Measurements from ENCODE around the gene GSX2.
"Not testable (repeated sequence)": the region's sequence is repeated elsewhere in the genome, so short reads cannot be mapped to it uniquely, and the experiment has no call there.

The GSX2 gene

DNA sequence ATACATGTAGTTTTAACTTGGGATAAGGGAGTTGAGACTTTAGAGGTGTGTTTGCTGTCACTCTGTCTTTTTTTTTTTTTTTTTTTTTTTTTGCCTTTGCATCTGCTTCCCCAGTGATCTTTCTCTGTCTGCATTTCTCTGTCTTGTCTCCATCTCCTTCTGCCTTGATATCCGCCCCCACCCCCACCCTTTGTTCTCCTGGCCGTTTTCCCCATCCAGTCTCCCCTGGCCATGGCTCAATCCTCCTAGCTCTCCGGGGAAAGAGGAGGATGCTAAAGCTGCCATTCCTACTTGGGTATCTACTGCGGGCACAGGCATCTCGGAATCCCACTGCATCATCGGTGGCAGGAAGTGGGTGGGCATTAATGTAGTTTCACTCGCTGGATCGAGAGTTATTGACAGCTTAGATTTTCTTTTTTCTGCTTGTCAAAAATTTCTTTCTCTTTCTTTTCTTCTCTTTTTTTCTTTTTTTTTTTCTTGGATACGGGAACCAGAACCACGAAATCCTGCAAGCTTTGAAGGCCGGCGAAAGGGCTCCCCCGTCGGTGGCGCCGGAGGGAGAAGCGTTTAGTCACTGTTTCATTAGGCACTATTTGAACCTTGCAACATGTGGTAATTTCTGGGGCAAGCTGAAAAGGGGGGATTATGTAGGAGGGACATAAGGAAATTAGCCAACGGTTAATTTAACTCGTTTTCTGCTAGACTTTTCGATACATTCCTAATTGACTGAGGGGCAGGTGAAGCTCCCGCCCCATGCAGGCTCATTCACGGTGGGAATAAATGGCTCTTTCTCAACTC, 8.2 kb downstream of the GSX2 start:
- peaks cover 41% of the 10 kb centered on the region for H3K4me1 Mint-ChIP-seq (ENCODE audit: low read depth)

DNA sequence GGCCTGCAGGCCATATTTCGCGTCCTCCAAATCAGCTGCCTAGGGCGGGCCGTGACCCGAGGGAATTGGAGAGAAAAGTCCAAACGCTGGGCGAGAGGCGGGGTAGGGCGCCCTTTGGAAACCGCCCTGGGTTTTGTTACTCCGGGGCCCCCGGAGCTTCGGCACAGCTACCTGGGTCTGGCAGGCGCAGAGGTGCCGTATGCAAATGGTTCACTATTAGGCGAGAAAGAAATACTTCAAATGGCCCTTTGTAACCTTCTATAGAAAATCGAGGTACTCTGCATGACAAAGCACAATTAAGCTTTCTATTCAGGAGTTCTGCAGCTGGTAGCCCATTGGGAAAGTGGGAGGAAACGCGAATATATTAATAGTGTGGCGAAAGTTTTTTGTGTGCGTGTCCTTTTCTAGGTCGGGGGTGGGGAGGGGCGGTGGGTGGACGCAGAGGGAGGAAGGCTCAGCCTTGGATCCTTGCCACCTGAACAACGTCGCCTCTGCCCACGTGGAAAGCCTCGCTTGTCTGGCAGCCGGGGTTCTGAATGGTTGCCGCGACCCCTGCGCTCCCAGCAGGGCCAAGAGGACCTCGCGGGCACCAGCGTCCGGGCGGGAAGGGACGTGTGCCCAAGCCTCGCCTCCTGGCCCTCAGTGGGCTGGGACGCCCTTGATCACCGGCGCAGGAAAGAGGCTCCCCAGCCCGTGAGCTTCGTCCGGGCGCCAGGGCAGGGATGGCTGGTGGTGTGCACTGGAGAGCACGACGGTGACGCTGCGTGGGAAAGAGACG, 9.5 kb downstream of the GSX2 start:
- Mint-ChIP-seq H3K4me1 (ENCODE audit: low read depth) (peaks cover 34% of the 10 kb centered on the region), H3K27ac (no peak overlapping the region), H3K4me3 (peak overlapping the region; percentile 84), H3K27me3 (peaks cover 56% of the 10 kb centered on the region), H3K9me3 (ENCODE audit: low read depth) (no peaks in the 10 kb centered on the region), H3K36me3 (no peaks in the 10 kb centered on the region)

More for the DNA sequence above, 8.2 kb downstream of the GSX2 start:
- Mint-ChIP-seq H3K27me3 (peaks cover 58% of the 10 kb centered on the region), H3K27ac (no peak overlapping the region), H3K4me3 (peak overlapping the region; percentile 84), H3K9me3 (ENCODE audit: low read depth) (no peaks in the 10 kb centered on the region), H3K36me3 (no peaks in the 10 kb centered on the region)

DNA sequence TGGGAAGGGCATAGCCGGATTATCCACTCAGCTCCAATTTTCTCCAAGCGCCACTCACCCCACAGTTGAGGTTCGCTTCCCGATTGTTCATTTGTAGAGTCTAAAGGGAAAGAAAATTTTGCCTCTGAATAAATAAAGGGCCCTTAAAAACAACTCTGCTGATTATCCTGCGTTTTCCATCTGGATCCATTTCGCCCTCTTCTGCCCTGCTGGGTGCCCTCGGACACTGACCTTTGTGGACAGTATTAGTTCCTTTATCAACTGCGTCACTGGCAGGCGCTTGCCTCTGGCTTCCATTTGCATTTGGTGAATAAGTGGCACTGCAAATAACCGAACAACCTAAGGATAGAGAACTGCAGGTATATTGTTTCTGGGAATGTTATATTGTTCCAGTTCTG, 10.1 kb downstream of the GSX2 start:
- H3K4me1 Mint-ChIP-seq (ENCODE audit: low read depth): peaks cover 29% of the 10 kb centered on the region
- no peak overlapping the region for H3K27ac Mint-ChIP-seq
- peaks cover 50% of the 10 kb centered on the region for H3K27me3 Mint-ChIP-seq
- no peaks in the 10 kb centered on the region for H3K36me3 Mint-ChIP-seq
- H3K9me3 Mint-ChIP-seq (ENCODE audit: low read depth): no peaks in the 10 kb centered on the region
- peak overlapping the region; percentile 38 for H3K4me3 Mint-ChIP-seq

DNA sequence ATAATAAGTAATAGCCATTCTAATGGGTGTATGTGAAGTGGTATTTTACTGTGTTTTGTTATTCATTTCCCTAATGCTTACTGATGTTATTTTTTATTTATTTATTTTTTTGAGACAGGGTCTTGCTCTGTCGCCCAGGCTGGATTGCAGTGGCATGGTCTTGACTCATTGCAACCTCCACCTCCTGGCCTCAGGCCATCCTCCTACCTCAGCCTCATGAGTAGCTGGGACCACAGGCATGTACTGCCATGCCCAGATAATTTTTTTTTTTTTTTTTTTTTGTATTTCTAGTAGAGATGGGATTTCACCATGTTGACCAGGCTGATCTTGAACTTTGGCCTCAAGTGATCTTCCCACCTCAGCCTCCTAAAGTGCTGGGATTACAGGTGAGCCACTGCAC, 13.2 kb downstream of the GSX2 start:
- not testable (repeated sequence) for H3K36me3 Mint-ChIP-seq; H3K4me3 Mint-ChIP-seq; H3K27ac Mint-ChIP-seq; H3K9me3 Mint-ChIP-seq (ENCODE audit: low read depth)
- Mint-ChIP-seq H3K27me3 (peaks cover 38% of the 10 kb centered on the region), H3K4me1 (ENCODE audit: low read depth) (peaks cover 21% of the 10 kb centered on the region)

DNA sequence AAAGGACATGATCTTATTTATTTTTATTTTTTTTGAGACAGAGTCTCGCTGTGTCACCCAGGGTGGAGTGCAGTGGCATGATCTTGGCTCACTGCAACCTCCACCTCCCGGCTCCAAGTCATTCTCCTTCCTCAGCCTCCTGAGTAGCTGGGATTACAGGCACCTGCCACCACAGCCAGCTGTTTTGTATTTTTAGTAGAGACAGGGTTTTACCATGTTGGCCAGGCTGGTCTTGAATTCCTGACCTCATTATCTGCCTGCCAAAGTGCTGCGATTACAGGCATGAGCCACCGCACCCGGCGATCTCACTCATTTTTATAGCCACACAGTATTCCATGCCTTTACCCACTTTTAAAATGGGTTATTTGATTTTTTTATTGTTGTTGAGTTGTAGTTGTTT, 16.3 kb downstream of the GSX2 start:
- not testable (repeated sequence) for H3K4me3 Mint-ChIP-seq; H3K4me1 Mint-ChIP-seq (ENCODE audit: low read depth); H3K36me3 Mint-ChIP-seq; H3K27ac Mint-ChIP-seq; H3K9me3 Mint-ChIP-seq (ENCODE audit: low read depth)
- peaks cover 18% of the 10 kb centered on the region for H3K27me3 Mint-ChIP-seq

DNA sequence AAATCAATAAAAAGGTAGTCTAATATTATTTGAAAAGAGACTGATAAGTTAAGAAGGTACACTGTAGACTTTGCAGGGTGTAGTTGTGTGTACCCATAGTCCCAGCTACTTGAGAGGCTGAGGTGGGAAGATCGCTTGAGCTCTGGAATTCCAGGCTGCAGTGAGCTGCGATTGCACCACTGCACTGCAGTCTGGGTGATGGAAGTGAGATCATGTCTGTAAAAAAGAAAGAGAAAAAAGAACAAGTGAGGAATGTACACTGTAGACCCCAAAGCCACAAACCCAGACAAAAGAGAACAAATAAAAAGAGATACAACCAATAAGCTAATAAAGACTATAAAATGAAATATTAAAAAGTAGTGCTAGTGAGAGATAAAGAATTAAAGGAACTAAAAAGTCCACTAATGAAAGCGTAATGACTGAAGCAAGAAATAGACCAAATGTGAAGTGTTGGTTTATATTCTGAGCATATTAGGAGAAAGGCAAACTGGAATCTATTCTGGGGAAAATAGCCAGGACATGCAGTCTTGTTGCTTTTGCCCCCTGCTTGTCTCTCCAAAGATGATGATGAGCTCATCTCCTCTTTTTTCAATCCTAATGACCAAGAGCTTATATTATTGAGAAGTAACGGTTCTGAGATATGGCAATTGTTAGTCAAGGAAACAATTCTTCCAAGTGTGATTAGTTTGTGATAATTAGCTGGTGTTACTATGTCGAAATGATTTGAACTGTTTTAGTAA, 19.1 kb downstream of the GSX2 start:
- Mint-ChIP-seq H3K9me3 (ENCODE audit: low read depth) (no peaks in the 10 kb centered on the region), H3K4me1 (ENCODE audit: low read depth) (no peaks in the 10 kb centered on the region), H3K4me3 (no peak overlapping the region), H3K36me3 (no peaks in the 10 kb centered on the region), H3K27me3 (peaks cover 10% of the 10 kb centered on the region), H3K27ac (no peak overlapping the region)

DNA sequence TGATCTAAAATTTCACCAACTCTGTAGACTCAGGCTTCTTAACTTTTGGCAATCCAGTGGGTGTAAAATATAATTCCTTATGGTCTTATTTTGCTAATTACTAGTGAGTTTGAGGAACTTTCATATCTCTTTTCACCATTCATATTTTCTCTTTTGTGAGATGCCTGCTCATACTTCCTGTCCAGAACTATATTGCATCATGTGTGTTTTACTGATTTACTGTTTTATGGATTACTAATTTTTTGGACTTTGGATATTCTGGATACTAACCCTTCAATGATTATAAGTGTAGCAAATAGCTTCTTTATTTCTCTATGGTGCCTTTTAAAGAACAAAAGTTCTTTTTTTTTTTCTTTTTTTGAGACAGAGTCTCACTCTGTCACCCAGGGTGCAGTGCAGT, 20.6 kb downstream of the GSX2 start:
- Mint-ChIP-seq H3K4me3 (no peak overlapping the region), H3K27ac (no peak overlapping the region), H3K27me3 (peaks cover 7% of the 10 kb centered on the region), H3K9me3 (ENCODE audit: low read depth) (no peaks in the 10 kb centered on the region), H3K36me3 (no peaks in the 10 kb centered on the region), H3K4me1 (ENCODE audit: low read depth) (no peaks in the 10 kb centered on the region)

DNA sequence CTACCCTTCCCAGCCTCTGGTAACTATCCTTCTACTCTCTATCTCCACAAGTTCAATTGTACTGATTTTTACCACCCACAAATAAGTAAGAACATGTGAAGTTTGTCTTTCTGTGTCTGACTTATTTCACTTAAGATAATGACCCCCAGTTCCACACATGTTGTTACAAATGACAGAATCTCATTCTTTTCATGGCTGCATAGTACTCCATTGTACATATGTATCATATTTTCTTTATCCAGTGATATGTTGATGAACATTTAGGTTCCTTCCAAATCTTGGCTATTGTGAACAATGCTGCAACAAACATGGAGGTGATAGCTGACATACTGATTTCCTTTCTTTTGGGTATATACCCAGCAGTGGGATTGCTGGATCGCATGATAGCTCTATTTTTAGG, 27.7 kb downstream of the GSX2 start:
- Mint-ChIP-seq H3K27me3 (peaks cover 8% of the 10 kb centered on the region), H3K4me1 (ENCODE audit: low read depth) (no peaks in the 10 kb centered on the region), H3K27ac (no peak overlapping the region), H3K9me3 (ENCODE audit: low read depth) (peaks cover 8% of the 10 kb centered on the region), H3K4me3 (no peak overlapping the region), H3K36me3 (peaks cover 6% of the 10 kb centered on the region)

DNA sequence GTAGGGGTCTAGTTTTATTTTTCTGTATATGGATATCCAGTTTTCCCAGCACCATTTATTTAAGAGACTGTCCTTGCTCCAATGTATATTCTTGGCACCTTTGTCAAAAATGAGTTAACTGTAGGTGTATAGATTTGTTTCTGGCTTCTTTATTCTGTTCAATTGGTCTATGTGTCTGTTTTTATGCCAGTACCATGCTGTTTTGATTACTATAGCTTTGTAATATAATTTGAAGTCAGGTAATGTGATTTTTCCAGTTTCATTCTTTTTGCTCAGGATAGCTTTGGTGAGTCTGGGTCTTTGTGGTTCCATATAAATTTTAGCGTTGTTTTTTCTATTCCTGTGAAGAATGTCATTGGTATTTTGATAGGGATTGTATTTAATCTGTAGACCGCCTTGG, 28.7 kb downstream of the GSX2 start:
- not testable (repeated sequence) for H3K36me3 Mint-ChIP-seq; H3K4me3 Mint-ChIP-seq; H3K9me3 Mint-ChIP-seq (ENCODE audit: low read depth); H3K27ac Mint-ChIP-seq; H3K27me3 Mint-ChIP-seq; H3K4me1 Mint-ChIP-seq (ENCODE audit: low read depth)

DNA sequence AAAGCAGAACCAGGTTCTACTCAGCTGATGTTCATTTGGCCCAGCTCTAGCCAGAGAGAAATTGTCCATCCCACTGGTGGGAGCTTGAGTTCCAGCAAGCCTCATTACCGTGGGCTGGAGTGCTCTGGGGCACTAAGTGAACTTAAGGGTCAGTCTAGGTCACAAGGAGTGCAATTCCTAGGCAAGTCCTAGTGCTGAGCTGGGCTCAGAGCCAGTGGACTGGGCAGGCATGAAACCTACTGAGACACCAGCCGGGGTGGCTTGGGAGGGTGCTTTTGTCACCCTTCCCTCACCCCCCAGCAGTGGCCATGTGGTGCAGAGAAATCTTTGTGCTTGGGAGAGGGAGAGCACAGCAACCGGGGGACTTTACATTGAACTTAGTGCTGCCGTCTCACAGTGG, 39.4 kb downstream of the GSX2 start:
- H3K4me1 Mint-ChIP-seq (ENCODE audit: low read depth): peaks cover 9% of the 10 kb centered on the region
- no peaks in the 10 kb centered on the region for H3K9me3 Mint-ChIP-seq (ENCODE audit: low read depth)
- no peaks in the 10 kb centered on the region for H3K36me3 Mint-ChIP-seq
- H3K27me3 Mint-ChIP-seq: peaks cover 1% of the 10 kb centered on the region
- no peak overlapping the region for H3K27ac Mint-ChIP-seq
- H3K4me3 Mint-ChIP-seq: no peak overlapping the region

DNA sequence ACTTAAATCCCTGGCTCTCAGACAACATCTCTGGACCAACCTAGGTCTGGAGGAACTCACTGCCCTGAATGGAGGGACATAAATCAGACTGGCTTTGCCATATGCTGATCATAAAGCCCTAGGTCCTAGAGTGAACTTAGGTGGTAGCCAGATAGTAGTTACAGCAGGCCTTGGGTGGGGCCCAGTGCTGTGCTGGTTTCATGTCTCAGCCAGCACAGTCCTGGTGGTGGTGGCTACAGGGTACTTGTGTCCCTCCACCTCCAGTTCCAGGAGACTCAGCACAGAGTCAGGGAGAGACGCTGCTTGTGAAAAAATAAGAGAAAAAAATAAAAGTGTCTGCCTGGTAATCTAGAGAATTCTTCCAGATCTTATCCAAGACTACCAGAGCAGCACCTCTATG, 40.3 kb downstream of the GSX2 start:
- no peak overlapping the region for H3K4me3 Mint-ChIP-seq
- no peaks in the 10 kb centered on the region for H3K36me3 Mint-ChIP-seq
- peaks cover 16% of the 10 kb centered on the region for H3K4me1 Mint-ChIP-seq (ENCODE audit: low read depth)
- no peak overlapping the region for H3K27ac Mint-ChIP-seq
- no peaks in the 10 kb centered on the region for H3K9me3 Mint-ChIP-seq (ENCODE audit: low read depth)
- H3K27me3 Mint-ChIP-seq: peaks cover 1% of the 10 kb centered on the region

DNA sequence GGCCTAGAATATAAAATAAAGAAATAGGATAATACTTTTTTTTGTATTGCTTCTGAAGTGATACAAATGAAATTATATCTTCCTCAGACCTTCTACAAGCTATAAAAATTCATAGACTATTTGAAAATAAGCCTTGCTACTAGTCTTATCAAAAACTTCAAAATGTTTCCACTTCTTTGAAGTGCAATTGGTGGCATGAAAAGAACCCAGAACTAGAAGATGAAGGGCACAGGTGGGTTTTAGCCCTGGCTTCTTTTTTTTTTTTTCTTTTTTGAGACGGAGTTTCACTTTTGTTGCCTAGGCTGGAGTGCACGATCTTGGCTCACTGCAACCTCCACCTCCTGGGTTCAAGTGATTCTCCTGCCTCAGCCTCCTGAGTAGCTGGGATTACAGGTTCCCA, 44.2 kb downstream of the GSX2 start:
- no peaks in the 10 kb centered on the region for H3K36me3 Mint-ChIP-seq
- H3K27ac Mint-ChIP-seq: no peak overlapping the region
- H3K9me3 Mint-ChIP-seq (ENCODE audit: low read depth): no peaks in the 10 kb centered on the region
- peaks cover 17% of the 10 kb centered on the region for H3K4me1 Mint-ChIP-seq (ENCODE audit: low read depth)
- H3K27me3 Mint-ChIP-seq: no peaks in the 10 kb centered on the region
- no peak overlapping the region for H3K4me3 Mint-ChIP-seq

DNA sequence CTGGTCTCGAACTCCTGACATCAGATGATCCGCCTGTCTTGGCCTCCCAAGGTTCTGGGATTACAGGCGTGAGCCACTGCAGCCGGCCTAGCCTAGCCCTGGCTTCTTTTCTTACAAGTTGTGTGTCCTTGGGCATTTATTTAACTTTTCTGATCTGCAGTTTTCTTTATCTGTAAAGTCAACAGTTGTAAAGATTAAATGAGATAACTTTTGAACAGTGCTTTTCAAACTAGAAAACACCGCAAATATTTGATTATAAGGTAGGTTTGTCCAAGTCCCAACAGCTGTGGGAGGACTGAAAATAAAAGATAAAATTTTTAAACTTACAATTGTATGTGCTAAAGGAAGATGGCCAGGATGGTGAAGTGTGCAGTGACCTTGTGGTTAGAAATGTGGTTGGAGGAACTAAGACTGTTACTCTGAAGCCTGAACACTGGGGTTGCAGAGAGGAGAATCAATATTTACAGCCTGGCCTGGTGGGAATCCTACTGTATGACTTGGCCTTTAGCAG, 44.8 kb downstream of the GSX2 start:
- H3K4me1 Mint-ChIP-seq (ENCODE audit: low read depth): peaks cover 17% of the 10 kb centered on the region
- H3K27ac Mint-ChIP-seq: no peak overlapping the region
- no peaks in the 10 kb centered on the region for H3K36me3 Mint-ChIP-seq
- no peaks in the 10 kb centered on the region for H3K27me3 Mint-ChIP-seq
- no peak overlapping the region for H3K4me3 Mint-ChIP-seq
- no peaks in the 10 kb centered on the region for H3K9me3 Mint-ChIP-seq (ENCODE audit: low read depth)

DNA sequence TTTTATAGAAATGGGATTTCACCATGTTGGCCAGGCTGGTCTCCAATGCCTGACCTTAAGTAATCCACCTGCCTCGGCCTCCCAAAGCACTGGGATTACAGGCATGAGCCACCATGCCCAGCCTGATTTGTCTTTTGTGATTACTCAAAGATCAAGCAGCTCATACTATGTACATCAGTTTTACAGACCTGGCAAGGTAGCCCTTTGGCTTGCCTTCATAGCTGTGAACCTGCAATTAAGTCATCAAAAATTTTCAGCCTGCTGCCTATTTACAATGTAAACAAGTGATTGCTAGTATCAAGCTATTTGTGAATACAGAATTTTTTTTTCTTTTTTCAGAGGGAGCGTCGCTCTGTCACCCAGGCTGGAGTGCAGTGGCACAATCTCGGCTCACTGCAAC, 46.2 kb downstream of the GSX2 start:
- Mint-ChIP-seq H3K4me1 (ENCODE audit: low read depth) (peaks cover 17% of the 10 kb centered on the region), H3K36me3 (no peaks in the 10 kb centered on the region), H3K9me3 (ENCODE audit: low read depth) (no peaks in the 10 kb centered on the region), H3K27ac (no peak overlapping the region), H3K27me3 (no peaks in the 10 kb centered on the region), H3K4me3 (no peak overlapping the region)

DNA sequence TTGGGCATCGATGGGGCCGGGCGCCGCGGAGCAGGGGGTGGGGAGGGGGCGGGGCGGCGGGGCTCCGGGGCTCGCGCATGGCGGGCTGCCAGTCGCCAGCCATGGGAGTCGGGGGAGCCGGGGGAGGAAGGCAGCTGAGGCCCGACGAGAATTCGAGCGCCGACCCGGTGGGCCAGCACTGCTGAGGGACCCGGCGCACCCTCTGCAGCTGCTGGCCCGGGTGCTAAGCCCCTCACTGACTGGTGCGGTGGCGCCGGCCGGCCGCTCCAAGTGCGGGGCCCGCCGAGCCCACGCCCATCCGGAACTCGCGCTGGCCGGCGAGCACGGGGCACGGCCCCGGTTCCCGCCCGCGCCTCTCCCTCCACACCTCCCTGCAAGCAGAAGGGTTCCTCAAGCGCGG, 49.4 kb downstream of the GSX2 start:
- Mint-ChIP-seq H3K27me3 (no peaks in the 10 kb centered on the region), H3K4me3 (no peak overlapping the region), H3K36me3 (peaks cover 2% of the 10 kb centered on the region), H3K4me1 (ENCODE audit: low read depth) (peaks cover 12% of the 10 kb centered on the region), H3K27ac (no peak overlapping the region), H3K9me3 (ENCODE audit: low read depth) (no peaks in the 10 kb centered on the region)
